GM18873 (cell line): ENCODE results near the gene EPS8L2.
"Not testable (repeated sequence)": the region's sequence is repeated elsewhere in the genome, so short reads cannot be mapped to it uniquely, and the experiment has no call there.

Experiments used
- ATAC-seq: cut with Tn5 transposase; IDR thresholded peaks from one replicate; pipeline ENCODE4 v1.9.1; 2021; ENCODE audit warnings: mild to moderate bottlenecking, moderate library complexity, moderate number of reproducible peaks; ENCODE audit not compliant: unreplicated experiment, low FRiP score

Gene EPS8L2

DNA sequence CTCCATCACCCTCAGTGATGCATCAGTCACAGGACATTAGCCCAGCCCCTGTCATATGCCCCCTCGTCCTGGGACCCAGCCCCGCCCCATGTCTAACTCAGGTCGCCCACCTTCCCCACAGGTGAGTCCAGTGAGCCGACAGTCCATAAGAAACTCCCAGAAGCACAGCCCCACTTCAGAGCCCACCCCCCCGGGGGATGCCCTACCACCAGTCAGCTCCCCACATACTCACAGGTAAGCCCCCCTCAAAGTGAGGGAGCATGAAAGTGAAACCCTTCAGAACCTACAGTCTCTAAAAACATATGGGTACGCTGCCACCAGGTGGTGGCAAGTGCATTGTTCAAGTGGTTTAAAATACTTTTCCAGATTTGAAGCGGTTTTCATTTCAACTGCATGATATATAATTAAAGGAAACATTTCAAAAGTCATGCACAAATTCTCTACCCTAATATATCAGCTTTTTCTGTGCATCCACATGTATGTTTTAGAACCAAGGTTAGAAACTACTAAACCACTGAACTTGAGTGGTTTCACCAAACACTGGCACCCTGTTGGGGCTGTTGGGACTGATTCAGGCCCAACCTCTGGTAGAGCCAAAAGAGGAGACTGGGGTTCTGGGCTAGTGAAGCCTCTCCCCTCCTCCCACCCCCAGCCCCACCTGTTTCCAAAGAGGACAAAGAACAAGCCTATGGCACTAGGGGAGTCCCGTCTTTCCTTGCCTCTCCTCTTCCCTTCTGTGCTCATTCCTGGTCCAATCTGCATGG lies 17.3 kb downstream of the EPS8L2 start:
- no peak for ATAC-seq

DNA sequence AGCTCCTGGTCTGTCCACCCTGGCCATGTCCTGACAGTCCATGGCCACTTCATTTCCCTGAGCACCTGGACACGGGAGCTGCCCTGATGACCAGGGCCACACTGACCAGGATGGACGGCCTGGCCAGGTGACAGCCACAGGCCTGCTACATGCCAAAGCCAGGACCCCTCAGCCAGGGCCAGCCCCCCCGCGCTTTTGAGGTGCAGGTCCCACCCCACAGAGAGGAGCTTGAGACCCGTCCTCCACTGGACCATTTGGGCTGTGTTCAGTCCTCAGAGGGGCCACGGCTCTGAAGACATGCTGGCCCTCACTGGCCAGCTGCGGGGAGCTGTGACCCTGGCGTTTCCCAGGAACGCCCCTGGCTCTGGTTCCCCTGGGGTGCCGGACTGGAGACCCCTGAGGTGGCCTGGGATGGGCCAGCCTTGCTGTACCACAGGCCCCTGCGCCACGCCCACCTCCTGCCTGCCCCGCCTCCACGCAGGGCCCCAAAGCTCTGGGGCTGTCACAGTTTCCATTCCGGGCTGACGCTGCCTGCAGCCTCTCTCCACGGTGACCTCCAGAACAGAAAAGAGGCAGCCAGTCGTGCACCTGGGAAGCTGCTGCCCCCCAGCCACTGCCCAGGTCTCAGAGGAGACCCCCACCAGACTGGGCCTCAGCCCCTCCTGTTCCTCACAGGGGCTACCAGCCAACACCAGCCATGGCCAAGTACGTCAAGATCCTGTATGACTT lies 18.2 kb downstream of the EPS8L2 start:
- no peak for ATAC-seq

DNA sequence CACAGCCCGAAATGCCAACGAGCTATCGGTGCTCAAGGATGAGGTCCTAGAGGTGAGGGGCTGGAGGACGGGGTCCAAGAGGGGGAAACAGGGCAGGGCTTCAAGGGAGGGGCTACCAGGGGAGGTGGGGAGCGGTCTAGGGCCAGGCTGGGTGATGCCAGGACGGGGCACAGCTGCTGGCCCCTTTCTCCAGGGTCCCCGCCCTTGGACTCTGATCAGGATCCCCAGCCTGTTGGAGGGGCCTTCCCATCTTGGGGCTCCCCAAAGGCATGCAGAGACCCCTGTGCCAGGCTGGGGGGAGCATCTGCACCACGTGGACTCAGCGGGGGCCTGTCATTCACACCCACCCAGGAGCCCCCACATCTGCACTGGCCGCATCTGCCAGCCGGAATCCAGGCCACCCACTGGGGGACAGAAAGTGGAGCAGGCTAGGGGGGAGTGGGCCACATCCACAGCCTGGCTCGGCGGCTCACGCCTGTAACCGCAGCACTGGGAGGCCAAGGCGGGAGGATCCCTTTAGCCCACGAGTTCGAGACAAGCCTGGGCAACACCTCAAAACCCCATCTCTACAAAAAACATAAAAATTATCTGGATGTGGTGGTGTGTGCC lies 18.9 kb downstream of the EPS8L2 start:
- no peak for ATAC-seq

DNA sequence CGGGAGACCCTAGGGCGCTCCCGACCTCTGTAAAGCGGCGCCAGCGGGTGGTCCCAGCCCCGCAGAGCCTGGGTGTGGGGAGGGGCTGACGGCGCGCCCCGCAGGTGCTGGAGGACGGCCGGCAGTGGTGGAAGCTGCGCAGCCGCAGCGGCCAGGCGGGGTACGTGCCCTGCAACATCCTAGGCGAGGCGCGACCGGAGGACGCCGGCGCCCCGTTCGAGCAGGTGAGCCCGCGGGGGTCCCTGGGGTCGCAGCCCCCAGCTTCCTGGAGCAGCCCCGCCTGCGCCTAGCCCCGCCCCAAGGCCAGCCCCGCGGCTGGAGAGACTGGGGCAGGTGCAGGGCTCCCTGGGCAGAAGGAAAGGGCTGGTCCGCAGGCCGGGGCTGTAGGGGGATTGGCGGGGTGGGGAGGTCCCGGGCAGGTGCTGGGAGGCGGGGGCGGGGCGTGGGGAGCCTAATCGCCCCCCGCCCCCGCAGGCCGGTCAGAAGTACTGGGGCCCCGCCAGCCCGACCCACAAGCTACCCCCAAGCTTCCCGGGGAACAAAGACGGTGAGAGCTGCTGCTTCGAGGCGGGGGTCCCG lies 19.7 kb downstream of the EPS8L2 start:
- ATAC-seq: no peak

DNA sequence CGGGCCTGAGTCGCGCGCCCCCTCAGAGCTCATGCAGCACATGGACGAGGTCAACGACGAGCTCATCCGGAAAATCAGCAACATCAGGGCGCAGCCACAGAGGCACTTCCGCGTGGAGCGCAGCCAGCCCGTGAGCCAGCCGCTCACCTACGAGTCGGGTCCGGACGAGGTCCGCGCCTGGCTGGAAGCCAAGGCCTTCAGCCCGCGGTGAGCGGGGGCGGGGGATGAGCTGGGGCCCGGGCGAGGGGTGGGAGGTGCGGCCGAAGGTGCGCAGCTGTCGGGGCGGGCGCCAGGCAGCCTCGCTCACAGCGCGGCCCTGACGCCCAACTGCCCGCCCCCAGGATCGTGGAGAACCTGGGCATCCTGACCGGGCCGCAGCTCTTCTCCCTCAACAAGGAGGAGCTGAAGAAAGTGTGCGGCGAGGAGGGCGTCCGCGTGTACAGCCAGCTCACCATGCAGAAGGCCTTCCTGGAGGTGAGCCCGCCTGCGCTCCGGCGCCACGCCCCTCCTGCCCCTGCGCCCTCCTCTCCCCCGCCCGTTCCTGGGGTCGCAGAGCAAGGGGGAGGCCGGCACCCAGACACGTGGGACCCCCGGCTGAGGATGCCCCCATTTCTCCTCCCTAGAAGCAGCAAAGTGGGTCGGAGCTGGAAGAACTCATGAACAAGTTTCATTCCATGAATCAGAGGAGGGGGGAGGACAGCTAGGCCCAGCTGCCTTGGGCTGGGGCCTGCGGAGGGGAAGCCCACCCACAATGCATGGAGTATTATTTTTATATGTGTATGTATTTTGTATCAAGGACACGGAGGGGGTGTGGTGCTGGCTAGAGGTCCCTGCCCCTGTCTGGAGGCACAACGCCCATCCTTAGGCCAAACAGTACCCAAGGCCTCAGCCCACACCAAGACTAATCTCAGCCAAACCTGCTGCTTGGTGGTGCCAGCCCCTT lies 20.5 kb downstream of the EPS8L2 start:
- no peak for ATAC-seq

DNA sequence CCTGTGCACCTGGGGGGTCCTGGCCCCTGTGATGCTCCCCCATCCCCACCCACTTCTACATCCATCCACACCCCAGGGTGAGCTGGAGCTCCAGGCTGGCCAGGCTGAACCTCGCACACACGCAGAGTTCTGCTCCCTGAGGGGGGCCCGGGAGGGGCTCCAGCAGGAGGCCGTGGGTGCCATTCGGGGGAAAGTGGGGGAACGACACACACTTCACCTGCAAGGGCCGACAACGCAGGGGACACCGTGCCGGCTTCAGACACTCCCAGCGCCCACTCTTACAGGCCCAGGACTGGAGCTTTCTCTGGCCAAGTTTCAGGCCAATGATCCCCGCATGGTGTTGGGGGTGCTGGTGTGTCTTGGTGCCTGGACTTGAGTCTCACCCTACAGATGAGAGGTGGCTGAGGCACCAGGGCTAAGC lies 21.3 kb downstream of the EPS8L2 start:
- no peak for ATAC-seq

DNA sequence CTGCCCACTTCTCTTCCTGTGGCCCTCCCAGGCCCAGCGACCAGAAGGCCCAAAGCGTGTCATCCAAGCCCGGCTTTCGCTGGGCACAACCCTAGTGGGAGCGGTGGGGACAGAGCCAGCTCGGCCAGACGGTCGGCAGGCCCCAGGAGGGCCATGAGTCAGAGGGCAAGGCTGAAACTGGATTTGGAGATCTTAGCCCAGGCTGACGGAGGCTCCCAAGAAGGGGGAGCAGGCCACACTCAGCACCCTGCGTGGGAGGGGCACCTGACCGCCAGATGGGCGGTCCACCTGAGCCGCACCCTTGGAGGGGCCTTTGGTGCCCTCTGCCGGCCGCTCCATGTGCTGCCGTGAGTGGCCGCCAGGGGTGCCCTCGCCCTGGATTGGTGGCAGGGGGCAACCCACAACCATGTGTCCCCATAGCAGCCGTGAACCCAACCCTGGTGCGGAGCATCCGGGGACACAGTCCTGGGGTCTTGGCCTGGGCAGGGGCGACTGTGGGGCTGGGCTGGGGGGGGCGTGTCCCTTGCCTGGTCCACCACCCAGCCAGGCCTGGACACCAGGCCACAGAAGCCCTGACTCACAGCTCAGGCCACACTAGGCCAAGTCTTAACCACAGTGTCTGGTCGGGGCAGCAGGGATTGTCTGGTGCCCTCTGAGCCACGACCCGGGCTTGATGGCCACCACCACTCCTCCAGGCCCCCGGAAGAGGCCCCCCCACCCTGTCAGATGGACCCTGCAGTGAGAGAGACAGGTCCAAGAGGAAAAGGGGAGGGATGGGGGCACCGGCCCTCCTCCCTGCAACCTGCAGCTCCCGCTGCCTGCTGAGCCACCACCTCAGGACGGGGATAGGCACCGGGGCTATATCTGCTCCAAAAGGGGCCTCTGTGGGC lies 22.1 kb downstream of the EPS8L2 start:
- no peak for ATAC-seq

DNA sequence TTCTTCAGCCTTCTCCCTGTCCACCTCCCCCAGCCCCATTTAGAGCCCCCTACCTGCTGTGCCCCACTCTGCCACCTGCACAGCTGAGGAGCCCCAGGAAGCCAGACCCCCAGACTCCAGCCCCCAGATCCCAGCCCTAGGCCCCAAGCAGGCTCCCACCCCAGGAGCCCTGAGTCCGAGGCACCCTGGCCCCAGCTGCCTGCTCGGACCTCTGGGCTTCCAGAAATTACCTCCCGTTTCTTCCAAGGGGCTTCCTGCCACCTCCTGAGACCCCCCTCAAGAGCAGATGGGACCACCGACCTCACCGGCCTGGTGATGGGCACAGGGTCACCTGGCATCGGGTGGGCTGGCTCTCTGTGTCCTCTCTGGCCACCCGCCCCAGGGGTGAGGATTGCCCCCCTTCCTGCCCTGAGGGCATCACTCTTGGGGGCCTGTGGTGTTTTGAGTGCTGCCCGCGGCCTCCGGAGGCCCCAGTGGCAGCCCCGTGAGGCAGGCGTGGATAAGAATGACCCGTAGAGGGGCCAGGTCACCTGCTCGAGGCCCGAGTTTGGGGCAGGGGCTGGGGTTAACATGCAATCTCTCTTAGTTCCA lies 23.0 kb downstream of the EPS8L2 start:
- no peak for ATAC-seq

DNA sequence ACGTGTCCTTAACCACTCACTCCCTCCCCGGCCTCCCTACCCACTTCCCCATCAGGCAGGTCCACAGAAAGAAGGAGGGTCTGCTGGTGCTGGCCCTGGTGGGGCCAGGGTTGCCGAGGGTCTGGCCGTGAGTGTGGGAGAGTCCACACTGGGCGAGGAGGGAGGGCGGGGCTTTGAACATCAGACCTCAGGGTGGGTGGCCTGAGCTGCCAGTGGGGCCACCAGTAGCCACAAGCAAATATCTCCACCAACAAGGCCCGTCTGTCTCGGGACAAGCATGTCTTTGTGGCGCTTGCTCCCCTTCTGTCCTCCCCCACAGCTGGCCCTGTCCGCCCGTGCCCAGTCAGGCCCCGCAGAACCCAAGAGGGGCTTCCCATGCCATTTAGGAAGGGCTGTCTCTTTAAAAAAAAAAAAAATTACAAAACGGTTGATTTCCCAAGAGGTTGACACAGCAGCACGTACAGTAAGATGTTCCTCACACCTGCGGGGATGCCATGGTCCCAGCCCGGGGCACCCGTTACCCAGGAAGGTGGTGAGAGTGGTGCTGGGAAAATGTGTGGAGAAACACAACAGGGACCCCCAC lies 23.6 kb downstream of the EPS8L2 start:
- no peak for ATAC-seq

DNA sequence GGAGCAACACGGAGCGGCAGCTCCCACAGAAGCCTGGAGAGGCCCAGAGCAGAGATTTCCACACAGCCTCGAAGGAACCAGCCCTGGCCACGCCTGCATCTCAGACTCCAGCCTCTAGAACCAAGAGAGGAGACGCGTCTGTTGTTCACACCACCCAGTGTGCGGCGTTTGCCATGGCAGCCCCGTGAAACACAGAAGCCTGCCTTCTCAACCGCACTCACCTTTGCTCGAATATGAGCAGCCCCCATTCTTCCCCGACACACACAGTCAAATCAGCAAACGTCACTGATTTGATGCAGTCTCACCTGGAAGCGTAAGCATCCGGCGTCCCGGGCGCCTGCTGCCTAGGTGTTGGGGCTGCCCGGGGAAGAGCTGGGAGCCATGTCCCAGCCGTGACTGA lies 27.0 kb downstream of the EPS8L2 start:
- ATAC-seq: no peak

DNA sequence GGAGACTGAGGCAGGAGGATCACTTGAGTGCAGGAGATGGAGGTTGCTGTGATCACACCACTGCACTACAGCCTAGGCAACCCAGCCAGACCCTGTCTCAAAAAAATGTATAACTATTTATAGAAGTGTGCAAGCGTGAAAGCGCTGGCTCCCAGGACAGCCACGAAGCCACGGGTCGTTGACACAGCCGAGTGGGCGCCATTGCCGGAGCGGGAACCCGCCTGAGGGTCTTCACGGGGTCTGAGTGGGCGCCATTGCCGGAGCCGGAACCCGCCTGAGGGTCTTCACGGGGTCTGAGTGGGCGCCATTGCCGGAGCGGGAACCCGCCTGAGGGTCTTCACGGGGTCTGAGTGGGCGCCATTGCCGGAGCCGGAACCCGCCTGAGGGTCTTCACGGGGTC lies 28.5 kb downstream of the EPS8L2 start:
- not testable (repeated sequence) for ATAC-seq

DNA sequence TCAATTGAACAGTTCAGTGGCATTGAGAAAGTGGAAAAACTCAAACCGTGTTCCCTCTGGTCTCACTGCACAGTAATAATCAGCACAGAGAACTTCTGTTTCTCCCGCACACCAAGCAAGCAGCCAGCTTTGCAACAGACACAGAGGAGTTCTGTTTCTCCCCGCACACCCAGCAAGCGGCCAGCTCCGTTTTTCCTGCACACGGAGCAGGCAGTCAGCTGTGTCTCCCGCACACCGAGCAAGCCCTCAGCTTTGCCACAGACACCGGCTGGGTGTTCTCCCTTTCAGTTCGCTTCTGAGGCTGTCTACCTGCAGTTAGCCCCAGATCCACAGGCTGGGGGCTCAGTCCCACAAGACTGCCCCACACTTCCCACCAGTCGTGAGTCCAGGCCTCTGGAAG lies 31.3 kb downstream of the EPS8L2 start:
- no peak for ATAC-seq

DNA sequence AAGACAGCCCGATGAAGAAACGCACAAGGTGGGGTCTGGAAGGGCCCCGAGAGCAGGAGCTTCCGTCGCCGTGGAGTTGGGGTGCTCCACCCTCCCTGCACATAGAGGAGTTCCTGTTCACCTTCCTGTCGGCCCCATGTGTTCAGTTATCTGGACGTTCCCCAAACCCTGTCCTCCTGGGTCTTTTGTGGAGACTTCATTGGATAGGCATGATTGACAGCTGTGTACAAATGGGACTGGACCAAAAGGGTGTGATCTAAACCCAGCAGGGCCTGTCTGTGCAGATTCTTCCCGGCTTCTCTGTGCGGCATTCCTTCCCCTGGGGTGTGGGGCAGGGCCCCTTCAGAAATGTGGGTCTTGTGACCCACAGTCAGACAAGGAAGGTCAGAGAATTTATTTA lies 31.9 kb downstream of the EPS8L2 start:
- ATAC-seq: not testable (repeated sequence)

DNA sequence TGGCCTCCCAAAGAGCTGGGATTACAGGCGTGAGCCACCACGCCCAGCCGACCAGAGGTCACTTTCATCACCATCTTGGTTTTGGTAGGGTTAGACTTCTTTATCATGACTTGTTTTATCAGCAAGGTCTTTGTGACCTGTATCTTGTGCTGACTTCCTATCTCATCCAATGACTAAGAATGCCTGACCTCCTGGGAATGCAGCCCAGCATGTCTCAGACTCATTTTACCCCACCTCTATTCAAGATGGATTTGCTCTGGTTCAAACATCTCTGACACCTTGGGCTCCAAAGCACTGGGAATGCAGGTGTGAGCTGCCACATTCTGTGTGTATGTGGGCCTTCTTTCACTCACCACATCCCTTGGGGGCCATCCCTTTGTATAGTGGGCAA lies 36.1 kb downstream of the EPS8L2 start:
- no peak for ATAC-seq

DNA sequence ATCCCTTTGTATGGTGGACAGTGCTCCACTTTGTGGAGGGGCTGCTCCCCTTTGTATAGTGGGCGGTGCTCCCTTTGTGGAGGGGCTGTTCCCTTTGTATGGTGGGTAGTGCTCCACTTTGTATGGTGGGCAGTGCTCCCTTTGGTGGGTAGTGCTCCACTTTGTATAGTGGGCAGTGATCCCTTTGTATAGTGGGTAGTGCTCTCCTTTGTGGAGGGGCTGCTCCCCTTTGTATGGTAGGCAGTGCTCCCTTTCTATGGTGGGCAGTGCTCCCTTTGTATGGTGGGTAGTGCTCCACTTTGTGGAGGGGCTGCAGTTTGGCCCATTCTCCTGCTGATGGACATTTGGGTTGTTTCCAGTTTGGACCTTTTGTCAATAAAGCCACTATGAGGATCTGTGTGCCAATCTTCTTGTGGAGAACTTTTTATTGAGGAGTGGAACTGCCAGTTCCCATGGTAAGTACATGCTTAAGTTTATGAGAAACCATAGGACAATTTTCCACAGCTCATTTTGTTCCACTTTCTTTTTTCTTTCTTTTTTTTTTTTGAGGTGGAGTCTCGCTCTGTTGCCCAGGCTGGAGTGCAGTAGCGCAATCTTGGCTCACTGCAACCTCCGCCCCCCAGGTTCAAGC lies 36.7 kb downstream of the EPS8L2 start:
- ATAC-seq: no peak

DNA sequence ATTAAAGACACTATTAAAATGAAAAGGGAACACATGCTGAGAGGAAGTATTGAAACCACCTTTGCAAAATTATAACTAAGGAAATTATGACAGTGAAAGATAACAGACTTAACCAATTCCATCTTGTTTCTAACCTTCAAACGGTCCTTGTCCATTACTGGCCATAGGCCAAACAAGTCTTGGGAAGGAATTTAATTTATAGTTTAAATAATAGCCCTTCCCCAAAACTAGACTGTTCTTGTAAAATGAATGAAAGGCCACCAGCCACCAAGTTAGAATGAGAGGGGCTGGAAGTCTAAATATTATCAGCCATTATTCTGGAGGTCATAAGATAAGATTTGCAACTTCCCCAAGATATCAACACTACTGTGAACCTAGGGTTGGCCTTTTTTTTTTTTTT lies 39.4 kb downstream of the EPS8L2 start:
- no peak for ATAC-seq

DNA sequence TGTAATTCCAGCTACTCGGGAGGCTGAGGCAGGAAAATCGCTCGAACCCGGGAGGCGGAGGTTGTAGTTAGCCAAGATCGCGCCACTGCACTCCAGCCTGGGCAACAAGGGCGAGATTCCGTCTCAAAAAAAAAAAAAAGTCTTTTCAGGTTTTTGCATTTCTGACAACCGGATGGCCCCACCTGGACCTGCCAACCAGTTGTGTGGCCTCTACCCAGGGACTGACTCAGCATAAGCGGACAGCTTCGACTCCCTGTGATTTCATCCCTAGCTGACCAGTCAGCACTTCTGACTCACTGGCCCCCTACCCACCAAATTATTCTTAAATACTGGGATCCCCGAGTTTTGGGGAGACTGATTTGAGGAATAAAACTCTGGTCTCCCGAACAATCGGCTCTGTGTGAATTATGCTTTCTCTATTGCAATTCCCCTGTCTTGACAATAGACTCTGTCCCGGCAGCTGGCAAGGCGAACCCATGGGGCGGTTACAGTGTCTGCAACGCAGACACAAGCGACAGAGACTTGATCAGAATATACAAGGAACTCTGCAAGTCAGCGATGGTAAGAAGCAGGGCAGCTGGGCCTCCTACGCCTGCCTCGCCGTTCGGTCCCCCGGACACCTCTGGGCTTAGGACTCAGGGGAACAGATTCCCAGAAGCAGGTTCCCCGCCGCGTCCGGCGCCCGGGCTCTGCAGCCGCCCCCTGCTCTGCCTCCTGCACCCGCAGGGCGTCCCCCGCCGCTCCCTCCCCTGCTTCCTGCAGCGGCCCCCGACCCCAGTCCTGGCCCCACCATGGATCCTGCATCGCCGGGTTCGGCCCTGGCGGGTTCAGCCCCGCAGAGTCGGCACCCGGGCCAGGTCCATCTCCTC lies 40.5 kb downstream of the EPS8L2 start:
- ATAC-seq: peak; percentile 6
